Measurements from ENCODE around the gene ZNF677.

DNA sequence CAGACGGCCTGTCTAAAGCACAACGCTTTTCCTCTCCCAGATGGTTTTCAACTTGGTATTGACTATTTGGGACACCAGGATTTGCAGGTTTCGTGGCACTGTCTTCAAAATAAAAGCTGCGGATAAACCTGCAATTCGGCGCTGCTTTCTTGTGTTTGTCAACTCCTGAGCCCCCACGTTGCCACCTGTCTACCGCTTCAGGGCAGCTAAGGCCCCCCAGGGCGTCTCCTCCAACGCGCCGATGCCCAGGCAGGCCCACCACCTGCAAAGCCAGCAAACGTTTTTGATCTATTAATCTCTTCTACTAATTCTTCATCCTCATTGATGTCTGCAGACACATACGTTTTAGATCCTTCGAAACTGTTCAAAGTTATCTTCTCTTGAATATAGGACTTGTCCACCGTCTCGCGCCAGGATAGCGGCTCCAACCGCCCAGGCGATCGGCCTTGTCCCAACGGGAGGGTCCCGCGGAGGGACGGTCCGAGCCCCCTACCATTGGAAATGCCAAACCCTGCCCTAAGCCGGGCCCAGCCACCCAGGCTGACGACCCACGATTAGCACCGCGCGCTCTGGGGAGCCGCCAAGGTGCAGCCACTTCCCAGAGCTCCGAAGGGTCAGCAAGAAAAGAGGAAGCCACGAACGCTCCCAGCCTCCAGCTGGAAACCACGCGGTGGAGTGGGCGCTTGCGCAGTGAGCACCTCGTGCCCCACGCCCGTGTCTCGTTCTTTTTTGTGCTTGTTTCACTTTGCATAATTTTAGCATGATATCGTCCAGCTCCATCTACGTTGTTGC, 36.3 kb upstream of the ZNF677 start:
- TF ChIP-seq CTCF (conservative IDR thresholded peaks at IDR 0.05; ENCODE audit: low read depth, low read length) (no peak), EZH2phosphoT487 (IDR thresholded peaks at IDR 0.05; ENCODE audit: borderline replicate concordance, low read length) (no peak), EZH2 (IDR thresholded peaks at IDR 0.05; ENCODE audit: low read length, unreplicated experiment) (no peak)
